ENCODE data around the gene MACROD2.

MACROD2 gene

GRCh38 chr20:14568225-14568624 is 572.9 kb downstream of the MACROD2 start:
- DNase-seq (ENCODE audit: extremely low read depth in 1 of 2, low read depth in 1 of 2) = no peak

- DNase-seq (ENCODE audit: extremely low read depth in 1 of 2, low read depth in 1 of 2) = no peak
These were observed 573.4 kb downstream of the MACROD2 start for GRCh38 chr20:14568701-14569100.

GRCh38 chr20:14569641-14570040 is 574.3 kb downstream of the MACROD2 start:
- DNase-seq (ENCODE audit: extremely low read depth in 1 of 2, low read depth in 1 of 2) = no peak

GRCh38 chr20:14570811-14571210 is 575.5 kb downstream of the MACROD2 start:
- DNase-seq (ENCODE audit: extremely low read depth in 1 of 2, low read depth in 1 of 2) = no peak

- no peak for DNase-seq (ENCODE audit: extremely low read depth in 1 of 2, low read depth in 1 of 2)
These were observed 578.4 kb downstream of the MACROD2 start for GRCh38 chr20:14573676-14574075.

GRCh38 chr20:14576196-14576877 is 581.0 kb downstream of the MACROD2 start:
- DNase-seq (ENCODE audit: extremely low read depth in 1 of 2, low read depth in 1 of 2) = no peak

GRCh38 chr20:14580418-14581074 is 585.2 kb downstream of the MACROD2 start:
- no peak for DNase-seq (ENCODE audit: extremely low read depth in 1 of 2, low read depth in 1 of 2)

- no peak for DNase-seq (ENCODE audit: extremely low read depth in 1 of 2, low read depth in 1 of 2)
These were observed 586.4 kb downstream of the MACROD2 start for GRCh38 chr20:14581731-14582130.

- no peak for DNase-seq (ENCODE audit: extremely low read depth in 1 of 2, low read depth in 1 of 2)
These were observed 587.5 kb downstream of the MACROD2 start for GRCh38 chr20:14582855-14583254.

- DNase-seq (ENCODE audit: extremely low read depth in 1 of 2, low read depth in 1 of 2) = no peak
These were observed 588.1 kb downstream of the MACROD2 start for GRCh38 chr20:14583413-14583812.

GRCh38 chr20:14589383-14589782 is 594.1 kb downstream of the MACROD2 start:
- DNase-seq (ENCODE audit: extremely low read depth in 1 of 2, low read depth in 1 of 2) = no peak

GRCh38 chr20:14595051-14595450 is 599.7 kb downstream of the MACROD2 start:
- no peak for DNase-seq (ENCODE audit: extremely low read depth in 1 of 2, low read depth in 1 of 2)

GRCh38 chr20:14597206-14597715 is 601.9 kb downstream of the MACROD2 start:
- no peak for DNase-seq (ENCODE audit: extremely low read depth in 1 of 2, low read depth in 1 of 2)

GRCh38 chr20:14599613-14600012 is 604.3 kb downstream of the MACROD2 start:
- DNase-seq (ENCODE audit: extremely low read depth in 1 of 2, low read depth in 1 of 2) = no peak

- DNase-seq (ENCODE audit: extremely low read depth in 1 of 2, low read depth in 1 of 2) = no peak
These were observed 605.2 kb downstream of the MACROD2 start for GRCh38 chr20:14600527-14600926.

- DNase-seq (ENCODE audit: extremely low read depth in 1 of 2, low read depth in 1 of 2) = no peak
These were observed 608.8 kb downstream of the MACROD2 start for GRCh38 chr20:14604143-14604542.

- no peak for DNase-seq (ENCODE audit: extremely low read depth in 1 of 2, low read depth in 1 of 2)
These were observed 614.3 kb downstream of the MACROD2 start for GRCh38 chr20:14609328-14610221.

GRCh38 chr20:14611479-14611878 is 616.2 kb downstream of the MACROD2 start:
- DNase-seq (ENCODE audit: extremely low read depth in 1 of 2, low read depth in 1 of 2) = no peak

GRCh38 chr20:14612391-14612790 is 617.1 kb downstream of the MACROD2 start:
- no peak for DNase-seq (ENCODE audit: extremely low read depth in 1 of 2, low read depth in 1 of 2)

- DNase-seq (ENCODE audit: extremely low read depth in 1 of 2, low read depth in 1 of 2) = no peak
These were observed 620.7 kb downstream of the MACROD2 start for GRCh38 chr20:14616003-14616402.

- no peak for DNase-seq (ENCODE audit: extremely low read depth in 1 of 2, low read depth in 1 of 2)
These were observed 621.8 kb downstream of the MACROD2 start for GRCh38 chr20:14617123-14617522.
